Measurements from ENCODE around the gene UNC5B. TPM values are rescaled to one million over a fixed set of nuclear protein-coding genes. Genes with fewer than 3 reads are reported as not detected.

The UNC5B gene
- total RNA-seq, 1 experiment from 2014 or later: 9.9 TPM

DNA sequence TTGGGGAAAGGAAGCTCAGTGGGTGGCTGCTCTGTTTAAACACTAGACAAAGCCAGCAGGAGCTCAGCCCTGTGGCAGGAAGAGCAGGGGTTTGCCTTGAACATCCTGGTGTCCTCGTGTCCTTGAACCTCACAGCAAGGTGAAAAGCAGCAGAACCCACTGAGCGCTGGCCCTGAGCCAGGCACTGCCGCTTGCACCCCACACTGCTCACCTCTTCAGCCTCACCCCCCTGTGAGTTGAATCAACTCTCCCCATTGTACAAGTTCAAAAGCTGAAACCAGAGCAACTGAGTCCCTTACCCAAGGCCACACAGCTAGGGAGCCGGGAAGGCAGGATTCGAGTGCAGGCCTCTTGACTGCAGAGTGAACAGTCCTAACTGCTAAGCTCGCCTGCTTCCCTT, 138.7 kb downstream of the UNC5B start:
- Histone ChIP-seq H3K4me3 (ENCODE audit: low read depth, low read length, poor library complexity, severe bottlenecking) (no peak overlapping the region), H3K4me1 (ENCODE audit: insufficient read depth, low read length, poor library complexity, severe bottlenecking) (no peaks in the 10 kb centered on the region), H3K27me3 (replicated peaks; ENCODE audit: insufficient read depth, low read depth, low read length, poor library complexity) (no peaks in the 10 kb centered on the region), H3K9me3 (ENCODE audit: low read depth, low read length, poor library complexity, severe bottlenecking) (no peaks in the 10 kb centered on the region), H3K36me3 (ENCODE audit: insufficient read depth, low read length, poor library complexity, severe bottlenecking) (no peaks in the 10 kb centered on the region), H3K27ac (ENCODE audit: low read depth, low read length, poor library complexity, severe bottlenecking) (no peak overlapping the region)
- DNase-seq (ENCODE audit: low spot score): no peak
- intact Hi-C loops (cut with micrococcal nuclease; ENCODE audit: unreplicated experiment): no loop called here
- CTCF ChIA-PET: no interaction called here
- BruUV-seq (replicated peaks): no TSS peak
- TF ChIP-seq, protein P1, sequence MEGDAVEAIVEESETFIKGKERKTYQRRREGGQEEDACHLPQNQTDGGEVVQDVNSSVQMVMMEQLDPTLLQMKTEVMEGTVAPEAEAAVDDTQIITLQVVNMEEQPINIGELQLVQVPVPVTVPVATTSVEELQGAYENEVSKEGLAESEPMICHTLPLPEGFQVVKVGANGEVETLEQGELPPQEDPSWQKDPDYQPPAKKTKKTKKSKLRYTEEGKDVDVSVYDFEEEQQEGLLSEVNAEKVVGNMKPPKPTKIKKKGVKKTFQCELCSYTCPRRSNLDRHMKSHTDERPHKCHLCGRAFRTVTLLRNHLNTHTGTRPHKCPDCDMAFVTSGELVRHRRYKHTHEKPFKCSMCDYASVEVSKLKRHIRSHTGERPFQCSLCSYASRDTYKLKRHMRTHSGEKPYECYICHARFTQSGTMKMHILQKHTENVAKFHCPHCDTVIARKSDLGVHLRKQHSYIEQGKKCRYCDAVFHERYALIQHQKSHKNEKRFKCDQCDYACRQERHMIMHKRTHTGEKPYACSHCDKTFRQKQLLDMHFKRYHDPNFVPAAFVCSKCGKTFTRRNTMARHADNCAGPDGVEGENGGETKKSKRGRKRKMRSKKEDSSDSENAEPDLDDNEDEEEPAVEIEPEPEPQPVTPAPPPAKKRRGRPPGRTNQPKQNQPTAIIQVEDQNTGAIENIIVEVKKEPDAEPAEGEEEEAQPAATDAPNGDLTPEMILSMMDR (conservative IDR thresholded peaks at IDR 0.05; ENCODE audit: low read depth, low read length): no peak
- TF ChIP-seq EZH2 (IDR thresholded peaks at IDR 0.05; ENCODE audit: borderline replicate concordance, low read depth, low read length, poor library complexity, severe bottlenecking): no peak
- POLR2A ChIA-PET (ENCODE audit: low non-redundant PET): no interaction called here

DNA sequence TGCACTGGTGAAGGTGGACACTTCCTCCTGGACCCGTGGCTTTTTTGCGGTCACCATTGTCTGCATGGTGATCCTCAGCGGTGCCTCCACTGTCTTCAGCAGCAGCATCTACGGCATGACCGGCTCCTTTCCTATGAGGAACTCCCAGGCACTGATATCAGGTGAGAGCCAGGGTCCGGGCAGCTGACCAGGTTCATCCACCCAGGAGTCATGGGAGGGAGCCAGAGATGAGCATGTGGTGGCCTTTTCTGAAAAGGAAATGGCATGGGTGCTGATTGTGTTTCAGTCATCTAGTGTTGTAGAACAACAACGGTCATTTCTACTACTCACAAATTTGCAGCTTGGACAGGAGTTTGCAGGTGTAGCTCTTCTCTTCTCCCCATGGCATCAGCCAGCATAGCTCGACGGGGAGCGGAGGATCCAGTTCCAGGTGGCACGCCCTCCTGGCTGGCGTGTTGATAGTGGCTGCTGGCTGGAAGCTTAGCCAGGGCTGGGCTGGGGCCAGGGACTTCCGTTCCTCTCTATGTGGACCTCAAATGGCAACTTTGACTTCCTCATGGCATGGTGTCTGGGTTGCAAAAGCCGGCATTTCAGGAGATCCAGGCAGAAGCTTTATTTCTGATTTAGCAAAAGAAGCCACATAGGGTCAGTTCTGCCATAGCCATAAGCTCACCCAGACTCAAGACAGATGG, 139.4 kb downstream of the UNC5B start:
- CTCF ChIA-PET: no interaction called here
- no TSS peak for BruUV-seq (replicated peaks)

More for the DNA sequence above, 139.4 kb downstream of the UNC5B start:
- H3K4me1 ChIP-seq (ENCODE audit: insufficient read depth, low read length, poor library complexity, severe bottlenecking): no peaks in the 10 kb centered on the region
- H3K27me3 ChIP-seq (replicated peaks; ENCODE audit: insufficient read depth, low read depth, low read length, poor library complexity): no peaks in the 10 kb centered on the region
- TF ChIP-seq, protein P1 (conservative IDR thresholded peaks at IDR 0.05; ENCODE audit: low read depth, low read length): no peak
- no peak for TF ChIP-seq EZH2 (IDR thresholded peaks at IDR 0.05; ENCODE audit: borderline replicate concordance, low read depth, low read length, poor library complexity, severe bottlenecking)
- no peak overlapping the region for H3K4me3 ChIP-seq (ENCODE audit: low read depth, low read length, poor library complexity, severe bottlenecking)
- no peak for DNase-seq (ENCODE audit: low spot score)
- intact Hi-C loops (cut with micrococcal nuclease; ENCODE audit: unreplicated experiment): no loop called here
- H3K36me3 ChIP-seq (ENCODE audit: insufficient read depth, low read length, poor library complexity, severe bottlenecking): no peaks in the 10 kb centered on the region
- POLR2A ChIA-PET (ENCODE audit: low non-redundant PET): no interaction called here
- no peak overlapping the region for H3K27ac ChIP-seq (ENCODE audit: low read depth, low read length, poor library complexity, severe bottlenecking)
- no peaks in the 10 kb centered on the region for H3K9me3 ChIP-seq (ENCODE audit: low read depth, low read length, poor library complexity, severe bottlenecking)

Other genes starting within 250 kb of the UNC5B start
- 6.1 and 6.6 TPM in 2 replicates for gene SLC29A3, start 106.7 kb downstream of the UNC5B start, total RNA-seq (2021)
- gene CDH23, start 184.3 kb downstream of the UNC5B start, total RNA-seq (2021): 49.7 and 50.7 TPM in 2 replicates

Data from A673 (cell line).